NCI-H1092 (cell line): ENCODE results near the gene ZNF705A.
A peak's percentile ranks its signal among the peaks of the same experiment; 100 is the strongest.
"Not testable (repeated sequence)": the region's sequence is repeated elsewhere in the genome, so short reads cannot be mapped to it uniquely, and the experiment has no call there.

Source experiments
- DNase-seq: peaks from one replicate; lab custom pipeline; 2025; lab: John Stamatoyannopoulos, UW

ZNF705A gene

GRCh38 chr12:8184206-8184605 lies 27.4 kb downstream of the ZNF705A start:
- not testable (repeated sequence) for DNase-seq

- not testable (repeated sequence) for DNase-seq
Measured at GRCh38 chr12:8188088-8188487, 31.3 kb downstream of the ZNF705A start.

GRCh38 chr12:8197685-8198308 lies 41.0 kb downstream of the ZNF705A start:
- DNase-seq: not testable (repeated sequence)

GRCh38 chr12:8218711-8219382 lies 62.0 kb downstream of the ZNF705A start:
- DNase-seq: peak; percentile 51

- not testable (repeated sequence) for DNase-seq
Measured at GRCh38 chr12:8221375-8221774, 64.6 kb downstream of the ZNF705A start.

- not testable (repeated sequence) for DNase-seq
Measured at GRCh38 chr12:8221844-8222243, 65.0 kb downstream of the ZNF705A start.

- DNase-seq: not testable (repeated sequence)
Measured at GRCh38 chr12:8222303-8222702, 65.5 kb downstream of the ZNF705A start.

GRCh38 chr12:8223646-8224045 lies 66.8 kb downstream of the ZNF705A start:
- DNase-seq: not testable (repeated sequence)

- DNase-seq: not testable (repeated sequence)
Measured at GRCh38 chr12:8224782-8225181, 68.0 kb downstream of the ZNF705A start.

GRCh38 chr12:8226355-8226754 lies 69.5 kb downstream of the ZNF705A start:
- DNase-seq: no peak

GRCh38 chr12:8226992-8227731 lies 70.3 kb downstream of the ZNF705A start, which contains the start of gene FAM90A1:
FAM90A1 (minus strand) TSS chr12:8227618; CDS start chr12:8224832, 2,786 bp downstream.
- DNase-seq: not testable (repeated sequence)

GRCh38 chr12:8227732-8228077 lies 70.9 kb downstream of the ZNF705A start:
- not testable (repeated sequence) for DNase-seq

GRCh38 chr12:8228607-8229006 lies 71.8 kb downstream of the ZNF705A start:
- not testable (repeated sequence) for DNase-seq

- DNase-seq: not testable (repeated sequence)
Measured at GRCh38 chr12:8229486-8229885, 72.7 kb downstream of the ZNF705A start.
